AG10803 (cell line): ENCODE data around the gene ERCC6.

Experiments
- DNase-seq: peaks from one replicate; pipeline ENCODE4 v3.0.0; 2010; ENCODE audit warnings: low read depth
- H3K4me3 ChIP-seq: 2 replicates; pipeline ENCODE4 v1.5.1; 2011; ENCODE audit warnings: mild to moderate bottlenecking, low read length, control low read depth
- CTCF ChIP-seq: conservative IDR thresholded peaks from 2 replicates; pipeline ENCODE4 v1.5.1; 2011; ENCODE audit warnings: mild to moderate bottlenecking, low read length, control low read depth, inconsistent platforms

ERCC6 gene

GRCh38 chr10:49575489-49576072, 36.7 kb upstream of the ERCC6 start:
- TF ChIP-seq CTCF: no peak
- H3K4me3 ChIP-seq: no peak overlapping the region
- no peak for DNase-seq

GRCh38 chr10:49572594-49573114, 33.7 kb upstream of the ERCC6 start:
- no peak for TF ChIP-seq CTCF

GRCh38 chr10:49571388-49571787, 32.5 kb upstream of the ERCC6 start:
- DNase-seq: no peak
- no peak overlapping the region for H3K4me3 ChIP-seq
- TF ChIP-seq CTCF: no peak

More at GRCh38 chr10:49572594-49573114, 33.7 kb upstream of the ERCC6 start:
- no peak for DNase-seq
- H3K4me3 ChIP-seq: no peak overlapping the region

- H3K4me3 ChIP-seq: no peak overlapping the region
- TF ChIP-seq CTCF: no peak
- DNase-seq: peak; percentile 87
Observed at GRCh38 chr10:49569031-49569631, 30.2 kb upstream of the ERCC6 start.

- peak; percentile 96 for DNase-seq
- peak overlapping the region; percentile 7; the same call in 1 of the 2 replicates for H3K4me3 ChIP-seq
- no peak for TF ChIP-seq CTCF
Observed at GRCh38 chr10:49568235-49568634, 29.3 kb upstream of the ERCC6 start.

GRCh38 chr10:49567810-49568209, 28.9 kb upstream of the ERCC6 start:
- DNase-seq: no peak
- no peak for TF ChIP-seq CTCF

GRCh38 chr10:49564461-49565009, 25.6 kb upstream of the ERCC6 start:
- no peak for TF ChIP-seq CTCF
- H3K4me3 ChIP-seq: no peak overlapping the region
- DNase-seq: peak; percentile 44

More at GRCh38 chr10:49567810-49568209, 28.9 kb upstream of the ERCC6 start:
- peak overlapping the region; percentile 7; the same call in 1 of the 2 replicates for H3K4me3 ChIP-seq
